HTERT RPE-1 (cell line): ENCODE data around the gene SHISA5.
"Not testable (repeated sequence)": the region's sequence is repeated elsewhere in the genome, so short reads cannot be mapped to it uniquely, and the experiment has no call there.

Source experiments
- in situ Hi-C: fragments of 300-500 bp; cut with MboI; formaldehyde crosslinking; loops from 4 replicates; pipeline ENCODE4 v1.14.3; 2020; ENCODE audit warnings: low sequenced_read_pairs

Gene SHISA5, protein sequence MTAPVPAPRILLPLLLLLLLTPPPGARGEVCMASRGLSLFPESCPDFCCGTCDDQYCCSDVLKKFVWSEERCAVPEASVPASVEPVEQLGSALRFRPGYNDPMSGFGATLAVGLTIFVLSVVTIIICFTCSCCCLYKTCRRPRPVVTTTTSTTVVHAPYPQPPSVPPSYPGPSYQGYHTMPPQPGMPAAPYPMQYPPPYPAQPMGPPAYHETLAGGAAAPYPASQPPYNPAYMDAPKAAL

DNA sequence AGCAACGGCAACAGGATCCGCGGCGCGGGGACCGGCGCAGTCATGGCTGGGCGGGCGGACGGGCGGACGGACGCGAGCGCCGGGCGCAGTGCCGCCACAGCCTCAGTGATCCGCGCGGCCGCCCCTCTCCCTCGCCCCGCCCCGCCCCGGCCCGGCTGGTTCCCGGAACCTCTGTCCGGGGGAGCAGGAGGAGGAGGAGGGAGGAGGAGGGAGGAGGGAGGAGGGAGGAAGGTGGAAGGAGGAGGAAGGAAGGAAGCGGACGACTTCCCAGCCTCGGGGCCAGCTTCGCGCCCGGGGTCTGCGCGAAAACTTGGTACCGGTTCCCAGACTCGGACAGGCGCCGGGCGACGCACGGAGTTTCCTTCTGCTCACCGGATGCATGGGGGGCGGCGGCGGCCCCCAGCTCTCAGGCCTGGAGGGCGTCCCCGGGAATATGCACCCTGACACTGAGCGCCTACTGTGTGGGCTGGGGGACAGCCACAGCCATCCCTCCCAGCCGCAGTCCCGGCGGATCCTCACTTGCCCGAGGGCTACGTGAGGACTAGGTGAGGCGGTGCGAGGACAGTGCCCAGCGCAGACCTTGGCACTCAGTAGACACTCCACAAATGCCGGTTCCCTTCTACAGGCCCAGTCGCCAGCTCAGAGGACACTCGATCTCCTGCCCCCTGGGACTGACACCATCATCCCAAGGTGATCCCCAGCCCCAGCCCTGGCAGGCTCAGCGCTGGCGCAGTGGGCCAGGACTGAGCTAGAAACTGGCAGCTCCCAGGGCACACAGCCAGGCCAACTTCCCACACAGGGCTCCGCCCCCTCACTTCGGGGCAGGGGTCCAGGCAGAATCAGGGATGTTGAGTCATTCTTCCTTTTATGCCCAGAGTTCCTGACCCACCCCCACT is at the start of gene SHISA5:
Gene SHISA5, minus strand, starts transcription at position 124 of the 896 bp plus-strand sequence. Its CDS starts 80 bp downstream, at position 44.
- in situ Hi-C loops = no loop called here

GRCh38 chr3:48553361-48553760 is 49.4 kb upstream of the SHISA5 start:
- in situ Hi-C loops = no loop called here

DNA sequence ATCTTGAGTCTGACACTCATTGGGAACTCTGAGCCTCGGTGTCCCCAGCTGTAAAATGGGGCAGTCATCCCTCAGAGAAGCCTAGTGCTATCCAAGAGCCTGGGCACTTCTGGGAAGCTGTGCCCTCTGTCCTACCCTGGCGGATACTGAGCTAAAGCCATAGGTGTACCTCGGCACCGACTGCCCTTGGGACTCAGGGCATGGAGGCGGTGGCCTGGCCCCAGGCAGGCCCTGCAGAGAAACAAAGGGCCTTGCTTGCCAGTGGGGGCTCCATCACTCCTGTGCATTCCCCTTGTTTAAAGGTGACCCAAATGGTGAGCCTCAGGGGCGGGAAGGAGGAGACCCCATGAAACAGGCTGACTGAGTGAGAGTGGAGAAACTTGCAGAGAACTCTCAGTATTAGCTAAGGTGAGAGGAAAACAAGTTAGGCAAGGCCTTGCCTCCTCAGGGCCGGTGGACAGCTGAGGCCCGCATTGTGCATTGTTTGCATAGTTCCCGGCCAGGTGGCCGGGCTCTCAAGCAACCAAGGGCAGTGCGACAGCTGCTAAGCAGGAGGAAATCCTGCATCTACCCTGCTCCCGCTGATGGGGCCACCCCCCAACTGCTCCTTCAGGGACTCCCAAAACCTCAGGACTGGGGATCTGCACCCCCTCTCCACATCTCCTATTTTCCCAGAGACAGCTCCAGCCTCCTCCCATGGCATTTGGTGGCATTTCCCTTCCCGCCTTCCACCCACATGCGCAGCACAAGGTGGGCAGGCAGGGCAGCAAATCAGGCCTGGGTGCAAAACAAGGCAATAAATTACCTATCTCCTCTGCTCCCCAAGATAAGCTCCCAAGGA is 48.4 kb upstream of the SHISA5 start:
- in situ Hi-C loops = no loop called here

DNA sequence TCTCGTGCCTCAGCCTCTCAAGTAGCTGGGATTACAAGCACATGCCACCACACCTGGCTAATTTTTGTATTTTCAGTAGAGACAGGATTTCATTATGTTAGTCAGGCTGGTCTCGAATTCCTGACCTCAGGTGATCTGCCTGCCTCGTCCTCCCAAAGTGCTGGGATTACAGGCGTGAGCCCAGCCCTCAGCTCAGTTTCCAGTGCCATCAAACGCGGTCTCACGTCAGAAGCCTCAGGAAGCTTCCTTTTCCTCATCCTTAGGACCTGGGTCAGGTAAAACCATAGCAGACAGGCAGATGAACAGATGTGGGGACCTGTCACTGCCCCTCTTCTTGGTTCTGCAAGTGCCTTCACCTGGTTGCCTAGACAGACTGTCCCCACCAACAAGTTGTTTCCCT is 47.7 kb upstream of the SHISA5 start:
- in situ Hi-C loops = not testable (repeated sequence)

GRCh38 chr3:48548729-48549705 is 45.0 kb upstream of the SHISA5 start:
- in situ Hi-C loops = no loop called here

DNA sequence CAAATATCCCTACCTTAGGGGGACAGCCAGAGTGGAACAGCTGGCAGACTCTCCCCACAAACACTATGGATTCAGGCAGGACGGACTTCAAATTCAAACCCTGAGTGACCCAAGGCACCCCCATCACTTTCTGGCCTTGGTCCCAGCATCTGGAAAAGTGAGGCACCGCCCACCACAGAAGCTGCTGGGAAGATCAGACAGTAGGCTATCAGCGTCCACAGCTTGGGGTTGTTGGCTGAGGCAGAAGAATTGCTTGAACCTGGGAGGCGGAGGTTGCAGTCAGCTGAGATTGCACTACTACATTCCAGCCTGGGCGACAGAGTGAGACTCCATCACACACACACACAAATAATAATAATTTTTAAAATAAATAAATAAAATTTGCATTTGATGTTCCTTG is 44.2 kb upstream of the SHISA5 start:
- in situ Hi-C loops = no loop called here

DNA sequence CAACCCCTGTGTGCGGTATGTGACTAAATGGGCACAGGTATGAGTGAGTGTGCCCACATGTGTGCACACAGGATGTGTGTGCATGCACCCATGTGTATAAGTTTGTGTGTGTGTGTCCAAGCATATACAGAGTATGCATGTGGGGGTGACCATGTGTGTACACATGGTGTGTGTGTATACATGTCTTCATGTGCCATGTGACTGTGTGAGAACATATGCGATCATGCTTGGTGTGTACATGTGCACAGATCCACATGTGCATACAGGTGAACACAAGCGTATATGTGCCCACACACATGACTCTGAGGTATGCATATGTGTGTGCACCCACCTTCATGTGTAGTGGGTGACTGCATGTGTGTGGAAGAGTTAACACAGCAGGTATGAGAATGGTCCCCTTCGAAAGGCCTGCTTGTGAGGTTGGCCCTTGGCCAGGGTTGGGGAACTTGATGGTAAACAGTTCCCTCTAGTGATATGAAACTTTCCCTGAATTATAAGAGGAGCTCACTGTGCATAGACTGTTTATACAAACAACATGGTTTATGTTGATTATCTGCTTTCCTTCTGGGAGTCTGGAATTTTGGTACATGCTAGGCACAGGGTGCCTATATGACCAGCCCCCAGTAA is 42.3 kb upstream of the SHISA5 start:
- in situ Hi-C loops = no loop called here

DNA sequence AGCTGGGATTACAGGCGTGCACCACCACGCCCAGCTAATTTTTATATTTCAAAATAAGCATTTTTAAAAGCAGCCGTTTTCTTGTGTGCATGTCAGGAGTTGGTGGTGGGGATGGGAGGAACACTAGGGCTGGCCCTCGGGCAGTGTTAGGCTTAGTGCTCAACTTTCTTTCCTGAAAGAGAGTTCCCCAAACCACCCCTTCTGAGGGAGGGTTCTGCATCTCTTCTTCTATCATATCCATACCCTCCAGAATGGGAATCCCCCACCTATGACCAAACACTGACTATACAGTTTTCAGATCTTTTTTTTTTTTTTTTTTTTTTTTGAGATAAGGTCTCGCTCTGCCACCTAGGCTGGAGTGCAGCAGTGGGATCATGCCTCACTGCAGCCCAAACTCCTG is 40.2 kb upstream of the SHISA5 start:
- in situ Hi-C loops = no loop called here

GRCh38 chr3:48543271-48543866 is 39.4 kb upstream of the SHISA5 start:
- in situ Hi-C loops = no loop called here

- in situ Hi-C loops = no loop called here
Measured at GRCh38 chr3:48538451-48538850, 34.5 kb upstream of the SHISA5 start.

DNA sequence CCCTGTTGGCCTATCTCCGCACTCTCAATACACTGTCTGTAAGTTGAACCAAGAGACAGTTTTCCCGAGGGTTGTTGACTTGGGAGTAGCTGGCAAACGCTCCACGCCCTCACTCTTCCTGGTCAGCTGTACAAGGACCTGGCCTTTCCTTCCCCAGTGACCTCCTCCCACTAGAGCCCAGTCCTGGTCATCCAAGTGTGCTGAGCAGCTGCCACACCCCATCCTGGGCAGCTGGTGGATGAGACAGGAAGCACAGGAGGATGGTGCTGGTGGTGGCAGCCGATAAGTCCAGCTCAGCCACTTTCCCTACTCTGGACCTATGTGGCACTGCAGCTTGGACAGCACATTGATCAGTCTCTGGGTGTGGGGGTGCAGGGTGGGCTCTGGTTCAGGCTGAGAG is 32.8 kb upstream of the SHISA5 start:
- in situ Hi-C loops = no loop called here

DNA sequence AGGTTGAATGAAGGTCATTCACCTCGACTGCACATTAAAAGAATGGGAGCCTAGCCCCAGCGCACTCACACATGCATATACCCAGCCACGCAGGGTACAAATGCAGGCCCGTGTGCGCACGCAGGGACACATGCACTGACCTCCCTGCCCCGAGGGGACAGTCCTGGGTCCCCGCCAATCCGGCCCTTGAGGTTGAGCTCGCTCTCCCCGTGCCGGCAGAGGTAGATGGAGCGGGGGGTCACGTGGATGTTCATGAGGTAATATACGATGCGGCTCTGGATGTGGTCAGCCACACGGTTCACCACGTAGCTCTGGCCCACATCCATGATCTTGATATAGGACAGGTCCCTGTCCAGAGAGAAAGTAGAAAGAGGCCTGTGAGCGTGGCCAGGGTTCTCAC is 32.1 kb upstream of the SHISA5 start:
- in situ Hi-C loops = no loop called here

GRCh38 chr3:48535578-48535977 is 31.6 kb upstream of the SHISA5 start:
- in situ Hi-C loops = no loop called here

- in situ Hi-C loops = no loop called here
Measured at GRCh38 chr3:48532977-48533337, 29.0 kb upstream of the SHISA5 start.

- in situ Hi-C loops = no loop called here
Measured at GRCh38 chr3:48532271-48532976, 28.4 kb upstream of the SHISA5 start.

- in situ Hi-C loops = not testable (repeated sequence)
Measured at GRCh38 chr3:48530701-48531100, 26.7 kb upstream of the SHISA5 start.

- in situ Hi-C loops = no loop called here
Measured at GRCh38 chr3:48528754-48529153, 24.8 kb upstream of the SHISA5 start.

- in situ Hi-C loops = no loop called here
Measured at GRCh38 chr3:48528048-48528447, 24.1 kb upstream of the SHISA5 start.

GRCh38 chr3:48524970-48525369 is 21.0 kb upstream of the SHISA5 start:
- in situ Hi-C loops = no loop called here
